Osteocyte (in vitro differentiated cells): Measurements from ENCODE around the gene SLC5A9. TPM values are rescaled to one million over a fixed set of nuclear protein-coding genes. Genes with fewer than 3 reads are reported as not detected.

Experiments
- DNase-seq: peaks from one replicate; pipeline ENCODE4 v3.0.0; 2021; ENCODE audit warnings: mixed read lengths; ENCODE audit not compliant: unreplicated experiment; ENCODE audit errors: extremely low spot score
- H3K27ac Mint-ChIP-seq: one replicate; pipeline ENCODE4 v1.8.0; 2021; ENCODE audit warnings: mild to moderate bottlenecking, mixed read lengths; ENCODE audit not compliant: unreplicated experiment
- H3K27me3 Mint-ChIP-seq: one replicate; pipeline ENCODE4 v1.8.0; 2021; ENCODE audit warnings: mixed read lengths; ENCODE audit not compliant: unreplicated experiment
- H3K36me3 Mint-ChIP-seq: one replicate; pipeline ENCODE4 v1.8.0; 2021; ENCODE audit warnings: mixed read lengths; ENCODE audit not compliant: unreplicated experiment
- H3K4me1 Mint-ChIP-seq: one replicate; pipeline ENCODE4 v1.8.0; 2021; ENCODE audit warnings: mixed read lengths; ENCODE audit not compliant: unreplicated experiment
- H3K4me3 Mint-ChIP-seq: one replicate; pipeline ENCODE4 v1.8.0; 2021; ENCODE audit warnings: mild to moderate bottlenecking, moderate library complexity, mixed read lengths; ENCODE audit not compliant: unreplicated experiment
- H3K9me3 Mint-ChIP-seq: one replicate; pipeline ENCODE4 v1.8.0; 2021; ENCODE audit warnings: mixed read lengths; ENCODE audit not compliant: unreplicated experiment
- CTCF ChIP-seq: fragments of 200-600 bp; sonication (generic); IDR thresholded peaks from 2 replicates; pipeline ENCODE4 v1.5.0; 2021; ENCODE audit warnings: antibody characterized with exemption, mild to moderate bottlenecking, moderate library complexity
- total RNA-seq: library from RNA; stranded (reverse); gene quantifications from 2 replicates; pipeline ENCODE4 v1.2.1, GENCODE V29; 2021

Gene SLC5A9
- total RNA-seq, 1 donor from 2014 or later, result not detected

- Mint-ChIP-seq H3K27ac (no peak overlapping the region), H3K36me3 (no peaks in the 10 kb centered on the region), H3K27me3 (no peaks in the 10 kb centered on the region), H3K9me3 (no peaks in the 10 kb centered on the region), H3K4me1 (no peaks in the 10 kb centered on the region), H3K4me3 (no peak overlapping the region)
- no peak for TF ChIP-seq CTCF
- DNase-seq, result no peak
These were observed 2.3 kb downstream of the SLC5A9 start for GRCh38 chr1:48224791-48225190.

GRCh38 chr1:48225579-48225978, 3.1 kb downstream of the SLC5A9 start:
- DNase-seq, result no peak
- Mint-ChIP-seq H3K27me3 (no peaks in the 10 kb centered on the region), H3K9me3 (no peaks in the 10 kb centered on the region), H3K4me3 (no peak overlapping the region), H3K4me1 (no peaks in the 10 kb centered on the region), H3K36me3 (no peaks in the 10 kb centered on the region), H3K27ac (no peak overlapping the region)
- TF ChIP-seq CTCF, result no peak

- no peaks in the 10 kb centered on the region for H3K9me3 Mint-ChIP-seq
- no peaks in the 10 kb centered on the region for H3K4me1 Mint-ChIP-seq
- no peak overlapping the region for H3K4me3 Mint-ChIP-seq
- no peak for DNase-seq
- TF ChIP-seq CTCF, result no peak
- H3K27me3 Mint-ChIP-seq, result no peaks in the 10 kb centered on the region
- no peak overlapping the region for H3K27ac Mint-ChIP-seq
- H3K36me3 Mint-ChIP-seq, result no peaks in the 10 kb centered on the region
These were observed 4.9 kb downstream of the SLC5A9 start for GRCh38 chr1:48227165-48228013.

GRCh38 chr1:48228156-48228555, 5.6 kb downstream of the SLC5A9 start:
- Mint-ChIP-seq H3K9me3 (no peaks in the 10 kb centered on the region), H3K4me1 (no peaks in the 10 kb centered on the region), H3K27me3 (no peaks in the 10 kb centered on the region), H3K27ac (no peak overlapping the region), H3K4me3 (no peak overlapping the region), H3K36me3 (no peaks in the 10 kb centered on the region)
- no peak for DNase-seq
- no peak for TF ChIP-seq CTCF

GRCh38 chr1:48229317-48229716, 6.8 kb downstream of the SLC5A9 start:
- Mint-ChIP-seq H3K9me3 (no peaks in the 10 kb centered on the region), H3K4me1 (no peaks in the 10 kb centered on the region), H3K27ac (no peak overlapping the region), H3K36me3 (no peaks in the 10 kb centered on the region), H3K4me3 (no peak overlapping the region), H3K27me3 (no peaks in the 10 kb centered on the region)
- no peak for TF ChIP-seq CTCF
- DNase-seq, result no peak
